Stimulated activated CD4-positive, alpha-beta T cell treated with anti-CD3 and anti-CD28 coated beads, Interleukin-12 subunit alpha, Interleukin-12 subunit beta, amount 100 ng/mL, for 24 hours (primary cell): ENCODE measurements around the gene FAM81A.
"Not testable (repeated sequence)": the region's sequence is repeated elsewhere in the genome, so short reads cannot be mapped to it uniquely, and the experiment has no call there.

Source experiments
- DNase-seq, 2 experiments: peaks; one replicate each; pipeline ENCODE4 v3.0.0-alpha.2; 2020; ENCODE audit warnings: low read depth in 2 of 2

Gene FAM81A

DNA sequence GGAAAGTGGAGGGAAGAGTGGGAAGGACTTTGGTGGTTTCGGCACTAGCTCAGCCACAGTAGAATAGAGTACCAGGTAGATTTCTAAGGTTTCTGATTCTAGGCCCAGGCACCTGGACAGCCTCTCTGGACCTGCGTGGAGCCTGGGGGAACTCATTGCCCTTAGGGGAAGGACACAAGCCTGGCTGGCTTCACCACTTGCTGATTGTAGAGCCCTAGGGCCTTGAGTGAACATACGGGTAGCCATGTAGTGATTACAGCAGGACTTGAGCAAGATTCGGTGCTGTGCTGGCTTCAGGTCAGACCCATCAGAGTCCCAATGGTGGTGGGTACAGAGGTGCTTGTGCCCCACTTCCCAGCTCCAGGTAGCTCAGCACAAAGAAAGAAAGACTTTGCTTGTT, 47.0 kb downstream of the FAM81A start:
- no peak for DNase-seq

DNA sequence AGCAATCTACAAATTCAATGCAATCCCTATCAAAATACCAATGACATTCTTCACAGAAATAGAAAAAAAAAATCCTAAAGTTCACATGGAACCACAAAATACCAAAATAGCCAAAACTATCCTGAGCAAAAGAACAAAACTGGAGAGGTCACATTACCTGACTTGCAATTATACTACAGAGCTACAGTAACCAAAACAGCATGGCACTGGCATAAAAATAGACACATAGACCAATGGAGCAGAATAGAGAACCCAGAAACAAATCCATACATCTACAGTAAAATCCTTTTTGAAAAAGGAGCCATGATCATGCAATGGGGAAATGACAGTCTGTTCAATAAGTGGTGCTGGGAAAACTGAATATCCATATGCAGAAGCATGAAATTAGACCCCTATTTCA, 51.5 kb downstream of the FAM81A start:
- not testable (repeated sequence) for DNase-seq

DNA sequence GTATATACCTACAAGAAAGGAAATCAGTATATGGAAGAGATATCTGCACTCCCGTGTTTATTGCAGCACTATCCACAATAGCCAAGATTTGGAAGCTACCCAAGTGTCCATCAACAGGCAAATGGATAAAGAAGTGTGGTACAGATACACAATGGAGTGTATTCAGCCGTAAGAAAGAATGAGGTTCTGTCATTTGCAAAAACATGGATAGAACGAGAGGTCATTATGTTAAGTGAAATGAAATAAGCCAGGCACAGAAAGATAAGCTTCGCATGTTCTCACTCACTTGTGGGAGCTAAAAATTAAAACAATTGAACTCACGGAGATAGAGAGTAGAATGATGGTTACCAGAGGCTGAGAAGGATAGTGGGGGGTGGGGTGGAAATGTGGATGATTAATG, 53.1 kb downstream of the FAM81A start:
- DNase-seq: no peak

GRCh38 chr15:59492389-59493377, 54.7 kb downstream of the FAM81A start:
- DNase-seq: peak; percentile 17

DNA sequence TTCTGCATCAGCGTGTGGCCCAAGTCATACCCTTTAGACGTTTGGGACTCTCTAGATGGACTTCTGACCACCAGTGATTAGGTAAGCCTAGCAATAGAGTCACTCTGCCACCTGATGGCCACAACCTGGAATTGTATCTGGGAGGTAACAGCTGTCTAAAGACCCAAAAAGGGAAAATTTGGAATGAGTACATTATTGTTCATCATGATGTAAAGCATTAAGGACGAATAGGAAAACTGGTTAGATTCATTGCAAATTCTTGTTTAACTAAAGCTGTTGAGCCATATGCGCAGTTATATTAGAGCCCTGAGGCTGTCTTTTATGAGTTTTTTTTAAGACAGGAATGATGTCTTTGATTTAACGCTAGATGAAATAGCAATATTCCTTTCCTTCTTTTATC, 63.6 kb downstream of the FAM81A start:
- peak in 1 of 2 experiments; percentile 4 for DNase-seq

DNA sequence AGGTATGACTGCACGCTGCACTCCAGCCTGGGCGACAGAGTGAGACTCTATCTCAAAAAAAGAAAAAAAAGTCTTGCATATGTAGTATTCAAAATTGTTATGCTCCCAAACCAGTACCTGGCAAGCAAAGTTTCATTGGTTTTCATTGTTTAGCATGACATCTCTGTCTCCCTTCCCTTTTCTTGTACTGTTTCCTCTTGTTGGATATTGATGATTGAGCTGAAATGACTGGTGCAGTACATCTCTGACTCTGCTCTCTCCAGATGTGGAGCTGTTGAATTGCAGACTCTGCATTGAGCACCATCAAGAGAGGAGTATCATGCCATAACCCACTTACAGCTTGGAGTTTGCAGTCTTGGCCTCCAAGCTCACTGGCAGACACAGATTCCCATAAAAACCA, 77.2 kb downstream of the FAM81A start:
- DNase-seq: no peak

DNA sequence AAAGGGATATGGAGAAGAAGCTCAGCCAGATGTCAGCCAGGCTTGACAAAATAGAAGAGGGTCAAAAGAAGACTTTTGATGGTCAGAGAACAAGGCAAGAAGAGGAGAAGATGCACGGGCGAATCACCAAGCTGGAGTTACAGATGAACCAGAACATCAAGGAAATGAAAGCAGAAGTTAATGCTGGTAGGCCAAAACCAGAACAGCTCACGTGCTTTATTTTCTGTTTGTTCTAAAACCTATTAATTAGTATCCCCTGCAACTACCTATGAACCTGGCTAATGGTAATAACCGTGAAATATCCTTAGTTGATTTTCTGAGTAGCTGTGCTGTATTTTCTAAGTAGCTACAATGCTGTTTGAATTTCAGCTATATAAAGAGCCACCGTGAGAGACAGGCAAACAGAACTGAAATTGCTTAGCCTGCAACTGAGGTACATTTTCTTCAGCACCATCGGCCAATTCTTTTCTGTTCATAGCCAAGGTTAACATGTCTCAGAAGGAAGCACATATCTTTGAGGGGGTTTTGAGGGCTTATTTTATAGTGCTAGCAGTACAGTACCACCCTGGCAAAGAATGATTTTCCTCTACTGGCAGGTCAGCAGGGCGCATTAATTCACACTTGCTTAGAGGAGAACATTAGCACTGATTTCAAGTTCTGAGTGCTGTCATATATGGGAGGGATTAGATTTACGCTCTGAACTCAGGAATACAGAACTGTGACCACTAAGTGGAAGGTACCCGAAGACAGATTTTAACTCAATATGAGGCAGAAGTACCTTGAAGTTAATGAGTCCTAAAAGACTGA, 78.9 kb downstream of the FAM81A start:
- DNase-seq: no peak

DNA sequence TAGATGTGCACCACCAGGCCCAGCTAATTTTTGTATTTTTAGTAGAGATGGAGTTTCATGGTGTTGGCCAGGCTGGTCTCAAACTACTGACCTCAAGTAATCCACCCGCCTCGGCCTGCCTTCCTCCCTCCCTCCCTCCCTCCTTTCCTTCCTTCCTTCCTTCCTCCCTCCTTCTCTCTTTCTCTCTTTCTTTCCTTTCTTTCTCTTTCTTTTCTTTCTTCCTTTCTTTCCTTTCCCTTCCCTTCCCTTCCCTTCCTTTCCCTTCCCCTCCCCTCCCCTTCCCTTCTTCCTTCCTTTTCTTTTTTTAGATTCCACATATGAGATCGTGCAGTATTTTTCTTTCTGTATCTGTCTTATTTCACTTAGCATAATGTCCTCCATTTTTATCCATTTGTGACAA, 81.3 kb downstream of the FAM81A start:
- no peak for DNase-seq

GRCh38 chr15:59521443-59521842, 83.5 kb downstream of the FAM81A start:
- DNase-seq: no peak

- no peak for DNase-seq
These were observed 85.0 kb downstream of the FAM81A start for GRCh38 chr15:59522988-59523461.

- no peak for DNase-seq
These were observed 85.7 kb downstream of the FAM81A start for GRCh38 chr15:59523702-59524101.

- no peak for DNase-seq
These were observed 86.3 kb downstream of the FAM81A start for GRCh38 chr15:59524331-59524731.

DNA sequence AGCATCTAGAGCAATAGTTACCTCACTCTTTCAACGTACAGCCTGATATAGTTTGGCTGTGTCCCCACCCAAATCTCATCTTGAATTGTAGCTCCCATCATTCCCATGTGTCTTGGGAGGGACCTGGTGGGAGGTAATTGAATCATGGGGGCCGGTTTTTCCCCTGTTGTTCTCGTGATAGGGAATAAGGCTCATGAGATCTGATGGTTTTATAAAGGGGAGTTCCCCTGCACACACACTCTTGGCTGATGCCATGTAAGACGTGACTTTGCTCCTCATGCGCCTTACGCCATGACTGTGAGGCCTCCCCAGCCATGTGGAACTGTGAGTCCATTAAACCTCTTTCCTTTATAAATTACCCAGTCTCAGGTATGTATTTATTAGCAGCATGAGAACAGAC, 88.5 kb downstream of the FAM81A start:
- DNase-seq: not testable (repeated sequence)

- no peak for DNase-seq
These were observed 90.4 kb downstream of the FAM81A start for GRCh38 chr15:59528429-59528828.

DNA sequence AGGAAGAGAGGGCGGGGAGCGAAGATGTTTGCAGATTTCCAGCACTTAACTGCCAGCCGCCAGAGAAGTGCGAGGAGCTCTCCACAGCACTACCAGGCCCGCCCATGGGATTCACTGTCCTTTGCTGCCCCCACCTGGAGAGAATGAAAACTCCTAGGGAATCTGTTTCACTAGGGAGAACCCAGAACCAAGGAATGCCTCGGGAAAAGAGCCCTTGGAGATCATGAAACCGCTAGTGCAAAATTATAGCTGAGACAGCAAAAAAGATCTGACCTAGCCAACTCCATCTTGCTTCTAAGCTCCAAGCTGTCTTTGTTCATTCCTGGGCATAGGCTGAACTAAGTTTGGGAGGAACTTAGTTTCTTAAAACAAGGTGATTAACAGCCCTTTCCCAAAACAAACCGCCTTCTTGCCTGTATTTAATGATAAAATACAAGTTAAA, 91.0 kb downstream of the FAM81A start:
- peak; percentile 43 to 64 for DNase-seq

DNA sequence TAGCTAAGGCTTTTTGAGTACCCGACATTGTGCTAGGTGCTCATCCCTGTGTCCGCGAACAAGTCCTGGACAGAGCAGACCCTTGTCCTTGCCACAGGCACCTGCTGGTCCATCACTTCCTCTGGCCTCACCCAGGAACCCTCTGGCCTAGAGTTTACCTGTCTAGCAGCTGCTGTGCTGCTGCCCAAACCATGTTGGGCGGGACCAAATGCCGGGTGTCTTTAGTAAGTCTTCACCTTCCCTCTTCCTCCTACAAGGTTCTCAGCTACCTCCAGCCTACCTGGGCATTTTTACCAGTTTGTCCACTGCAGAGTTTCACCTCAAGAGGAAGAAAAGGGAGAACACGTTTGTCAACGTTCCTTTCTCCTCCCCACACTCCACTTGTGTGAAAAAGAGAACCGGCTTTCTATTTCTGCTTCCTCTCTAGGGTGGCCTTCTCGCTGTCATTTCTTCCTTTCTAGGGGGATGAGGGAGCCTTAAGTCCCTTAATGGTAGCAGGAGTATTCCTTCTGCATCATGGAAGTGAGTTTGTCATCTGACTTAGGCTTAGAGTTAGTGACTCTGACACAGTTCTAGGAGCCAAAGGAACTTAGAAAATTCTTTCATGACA, 93.2 kb downstream of the FAM81A start:
- no peak for DNase-seq

DNA sequence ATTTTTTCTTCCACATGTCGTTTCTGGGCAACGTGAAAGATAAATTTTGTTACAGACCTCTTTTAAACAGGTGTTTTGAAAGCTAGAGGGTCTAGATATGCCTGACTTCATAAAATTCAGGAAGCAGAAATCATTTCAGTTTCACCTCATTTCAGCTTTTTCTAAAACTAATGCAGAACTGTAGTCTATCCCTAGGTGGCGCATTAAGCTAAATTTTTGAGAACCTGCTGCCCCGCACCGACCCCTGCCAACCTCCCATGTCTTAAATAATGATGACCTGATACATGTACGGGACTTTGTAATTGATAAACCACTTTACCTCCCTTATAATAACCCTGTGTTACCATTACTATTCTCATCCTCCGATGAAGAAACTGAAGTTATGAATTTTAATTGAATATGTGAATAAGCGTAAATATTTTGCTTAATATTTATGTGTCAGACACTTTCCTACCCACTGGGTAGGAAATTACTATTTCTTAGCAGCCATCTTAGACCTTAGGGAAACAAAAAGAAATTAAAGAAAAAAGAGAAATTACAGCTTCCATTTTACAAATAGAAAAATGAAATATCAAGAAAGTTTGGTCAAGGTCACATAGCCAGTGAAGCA, 94.9 kb downstream of the FAM81A start:
- DNase-seq: peak in 1 of 2 experiments; percentile 15

GRCh38 chr15:59536553-59536952, 98.6 kb downstream of the FAM81A start:
- no peak for DNase-seq

GRCh38 chr15:59537403-59537802, 99.4 kb downstream of the FAM81A start:
- no peak for DNase-seq

DNA sequence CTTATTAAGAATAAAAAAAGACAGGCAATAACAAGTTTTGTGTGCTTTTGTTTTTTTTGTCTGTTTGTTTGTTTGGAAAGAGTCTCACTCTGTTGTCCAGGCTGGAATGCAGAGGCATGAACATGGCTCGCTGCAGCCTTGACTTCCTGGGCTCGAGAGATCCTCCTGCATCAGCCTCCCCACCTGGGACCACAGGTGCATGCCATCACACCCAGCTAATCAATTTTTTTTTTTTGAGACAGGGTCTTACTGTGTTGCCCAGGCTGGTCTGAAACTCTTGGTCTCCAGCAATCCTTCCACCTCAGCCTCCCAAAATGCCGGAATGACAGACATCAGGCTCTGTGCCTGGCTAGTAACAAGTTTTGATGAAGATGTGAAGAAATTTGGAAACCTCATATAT, 100.5 kb downstream of the FAM81A start:
- no peak for DNase-seq

DNA sequence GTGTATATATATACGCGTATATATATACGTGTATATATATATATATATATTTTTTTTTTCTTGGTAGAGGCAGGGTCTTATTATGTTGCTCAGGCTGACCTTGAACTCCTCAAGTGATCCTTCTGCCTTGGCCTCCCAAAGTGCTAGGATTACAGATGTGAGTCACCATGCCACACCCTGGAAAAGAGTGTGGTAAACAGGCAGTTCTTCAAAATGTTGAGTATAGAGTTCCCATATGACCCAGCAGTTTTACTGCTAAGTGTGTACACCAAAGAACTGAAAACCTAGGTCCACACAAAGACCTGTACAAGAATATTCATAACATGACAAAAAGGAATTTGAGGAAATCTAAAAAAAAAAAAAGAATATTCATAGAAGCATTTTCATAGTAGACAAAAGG, 101.8 kb downstream of the FAM81A start:
- DNase-seq: no peak

DNA sequence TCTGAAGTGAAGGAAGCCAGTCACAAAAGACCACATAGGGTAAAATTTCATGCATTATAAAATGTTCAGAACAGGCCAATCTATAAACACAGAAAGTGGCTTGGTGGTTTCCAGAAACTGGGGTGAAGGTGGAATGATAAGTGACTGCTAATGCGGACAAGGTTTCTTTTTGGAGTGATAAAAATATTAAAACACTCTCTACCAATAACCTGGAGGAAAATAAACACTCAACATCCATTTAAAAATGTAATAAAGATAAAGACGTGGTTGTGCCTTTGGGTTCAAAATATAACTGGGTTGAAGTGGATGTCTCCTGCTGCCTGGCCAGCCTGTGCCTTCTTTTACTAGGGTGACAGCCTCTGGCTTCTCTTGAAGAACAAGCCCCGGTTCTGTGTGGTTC, 102.7 kb downstream of the FAM81A start:
- no peak for DNase-seq
